Sigmoid colon (tissue), 7 donors: ENCODE data around the gene FLNB. TPM values are rescaled to one million over a fixed set of nuclear protein-coding genes. Genes with fewer than 3 reads are reported as not detected.

Experiments used
- DNase-seq: peaks from one replicate; pipeline ENCODE4 v3.0.0-alpha.2; 2019
- H3K27ac ChIP-seq, 4 donors: fragments of 200-600 bp; sonication (generic); one replicate each; pipeline ENCODE4 v1.5.1; 2016 to 2019; ENCODE audit warnings: mild to moderate bottlenecking in 1 of 4
- H3K27me3 ChIP-seq, 3 donors: fragments of 200-600 bp; sonication (generic); one replicate each; pipeline ENCODE4 v1.5.1; 2019; ENCODE audit warnings: mild to moderate bottlenecking in 1 of 3
- H3K36me3 ChIP-seq, 4 donors: fragments of 200-600 bp; sonication (generic); one replicate each; pipeline ENCODE4 v1.5.1; 2016 to 2019
- H3K4me1 ChIP-seq, 4 donors: fragments of 200-600 bp; sonication (generic); one replicate each; pipeline ENCODE4 v1.5.1; 2017 to 2019
- H3K4me3 ChIP-seq, 4 donors: fragments of 200-600 bp; sonication (generic); one replicate each; pipeline ENCODE4 v1.5.1; 2017 to 2019; ENCODE audit warnings: mild to moderate bottlenecking in 2 of 4, moderate library complexity in 1 of 4
- H3K9me3 ChIP-seq, 4 donors: fragments of 200-600 bp in 3 of 4; sonication (generic) in 3 of 4; one replicate each; pipeline versions ENCODE4 v1.5.1 to v1.6.1; 2013 to 2019
- CTCF ChIP-seq, 4 experiments: fragments of 450-650 bp in 3 of 4; fragments of 200-600 bp in 1 of 4; IDR thresholded peaks; one replicate each; pipeline ENCODE4 v1.5.1; 2016 to 2019; ENCODE audit warnings: antibody characterized with exemption in 4 of 4, mild to moderate bottlenecking in 3 of 4, moderate library complexity in 2 of 4
- EP300 ChIP-seq, 4 donors: sonication (generic); formaldehyde crosslinking; IDR thresholded peaks; one replicate each; pipeline ENCODE4 v1.6.1; 2017; ENCODE audit warnings: antibody characterized with exemption in 4 of 4
- POLR2A ChIP-seq, 2 donors: fragments of 450-650 bp; IDR thresholded peaks; one replicate each; pipeline ENCODE4 v1.6.1; 2016; ENCODE audit warnings: antibody characterized with exemption in 2 of 2, mild to moderate bottlenecking in 2 of 2, moderate library complexity in 2 of 2
- POLR2AphosphoS5 ChIP-seq, 4 donors: sonication (generic); formaldehyde crosslinking; IDR thresholded peaks; one replicate each; pipeline ENCODE4 v1.6.1; 2017; ENCODE audit warnings: antibody characterized with exemption in 4 of 4
- WGBS, 2 donors: extraction: QIAGEN DNeasy Blood & Tissue Kit; methylation state at CpG; one replicate each; pipeline ENCODE4 v1.1.7; 2013; 5-methylcytosine and 5-hydroxymethylcytosine counted together
- intact Hi-C: fragments of 100-400 bp; cut with DNase I; formaldehyde crosslinking; loops from one replicate; pipeline ENCODE4 v1.15.1; 2023
- polyA plus RNA-seq, 3 donors: library from polyadenylated mRNA; stranded (reverse); fragments of 200-250 nt; gene quantifications; one replicate each; pipeline ENCODE4 v1.2.3, GENCODE V29; 2013
- total RNA-seq, 4 donors: library from RNA; depleted of rRNA; stranded (reverse); fragments of >200 nt; gene quantifications; one replicate each; pipeline ENCODE4 v1.1.0, GENCODE V29; 2016
- donor health status: healthy with polysubstance abuse.
- donor health status: Bipolar disorder and iron deficiency.
- donor health status: healthy.

Gene FLNB
- total and polyA plus RNA-seq, 7 donors = 51.7 to 277 (median 109) TPM

GRCh38 chr3:58153371-58153770, 145.1 kb downstream of the FLNB start:
- 95 to 96% methylated on average over 16 of the region's 16 CpGs for WGBS, 2 donors
- intact Hi-C loops = no loop called here

GRCh38 chr3:58154626-58155449, 146.6 kb downstream of the FLNB start:
- peaks cover 0 to 59% (median 39%) of the 10 kb centered on the region in 4 donors for H3K4me1 ChIP-seq
- peaks cover 18 to 87% (median 40%) of the 10 kb centered on the region in 4 donors for H3K36me3 ChIP-seq
- no peak overlapping the region for H3K4me3 ChIP-seq
- H3K27me3 ChIP-seq = no peaks in the 10 kb centered on the region
- no peaks in the 10 kb centered on the region for H3K9me3 ChIP-seq
- peak overlapping the region in 1 of 4 donors; percentile 35 for H3K27ac ChIP-seq
- DNase-seq = no peak
- 88 to 90% methylated on average over 10 of the region's 10 CpGs for WGBS, 2 donors
- intact Hi-C loops = no loop called here
- TF ChIP-seq POLR2A (IDR thresholded peaks at IDR 0.05) = no peak
- no peak for TF ChIP-seq POLR2AphosphoS5 (IDR thresholded peaks at IDR 0.05)
- TF ChIP-seq CTCF (IDR thresholded peaks at IDR 0.05) = no peak
- TF ChIP-seq EP300 (IDR thresholded peaks at IDR 0.05) = no peak

More at GRCh38 chr3:58153371-58153770, 145.1 kb downstream of the FLNB start:
- Histone ChIP-seq H3K27me3 (no peaks in the 10 kb centered on the region), H3K4me1 (peaks cover 0 to 46% (median 31%) of the 10 kb centered on the region in 4 donors), H3K4me3 (no peak overlapping the region), H3K36me3 (peaks cover 31 to 91% (median 54%) of the 10 kb centered on the region in 4 donors), H3K9me3 (no peaks in the 10 kb centered on the region), H3K27ac (peak overlapping the region in 1 of 4 donors; percentile 52)
- DNase-seq = no peak
- no peak for TF ChIP-seq CTCF (IDR thresholded peaks at IDR 0.05)
- TF ChIP-seq POLR2AphosphoS5 (IDR thresholded peaks at IDR 0.05) = no peak
- no peak for TF ChIP-seq POLR2A (IDR thresholded peaks at IDR 0.05)
- no peak for TF ChIP-seq EP300 (IDR thresholded peaks at IDR 0.05)

GRCh38 chr3:58155838-58156237, 147.6 kb downstream of the FLNB start:
- no peaks in the 10 kb centered on the region for H3K27me3 ChIP-seq
- H3K27ac ChIP-seq = peak overlapping the region in 2 of 4 donors; percentile 88 to 92
- intact Hi-C loops = no loop called here
- no peak for DNase-seq
- no peak overlapping the region for H3K4me3 ChIP-seq
- peaks cover 18 to 87% (median 34%) of the 10 kb centered on the region in 4 donors for H3K36me3 ChIP-seq
- H3K9me3 ChIP-seq = no peaks in the 10 kb centered on the region
- H3K4me1 ChIP-seq = peaks cover 0 to 50% (median 33%) of the 10 kb centered on the region in 4 donors
- TF ChIP-seq EP300 (IDR thresholded peaks at IDR 0.05) (no peak), POLR2A (IDR thresholded peaks at IDR 0.05) (no peak), POLR2AphosphoS5 (IDR thresholded peaks at IDR 0.05) (no peak), CTCF (IDR thresholded peaks at IDR 0.05) (no peak)
- 95 to 96% methylated on average over 10 of the region's 10 CpGs for WGBS, 2 donors

GRCh38 chr3:58157700-58158099, 149.5 kb downstream of the FLNB start:
- 82 to 90% methylated on average over 11 of the region's 11 CpGs for WGBS, 2 donors
- Histone ChIP-seq H3K36me3 (peaks cover 15 to 76% (median 33%) of the 10 kb centered on the region in 4 donors), H3K27me3 (no peaks in the 10 kb centered on the region), H3K4me1 (peaks cover 0 to 50% (median 38%) of the 10 kb centered on the region in 4 donors), H3K4me3 (no peak overlapping the region), H3K27ac (peak overlapping the region; percentile 11 to 92 (median 80)), H3K9me3 (no peaks in the 10 kb centered on the region)
- no peak for TF ChIP-seq EP300 (IDR thresholded peaks at IDR 0.05)
- TF ChIP-seq POLR2AphosphoS5 (IDR thresholded peaks at IDR 0.05) = no peak
- no peak for TF ChIP-seq CTCF (IDR thresholded peaks at IDR 0.05)
- TF ChIP-seq POLR2A (IDR thresholded peaks at IDR 0.05) = no peak
- DNase-seq = no peak
- intact Hi-C loops = no loop called here
